ENCODE measurements around the gene FAM221B.

Gene FAM221B

DNA sequence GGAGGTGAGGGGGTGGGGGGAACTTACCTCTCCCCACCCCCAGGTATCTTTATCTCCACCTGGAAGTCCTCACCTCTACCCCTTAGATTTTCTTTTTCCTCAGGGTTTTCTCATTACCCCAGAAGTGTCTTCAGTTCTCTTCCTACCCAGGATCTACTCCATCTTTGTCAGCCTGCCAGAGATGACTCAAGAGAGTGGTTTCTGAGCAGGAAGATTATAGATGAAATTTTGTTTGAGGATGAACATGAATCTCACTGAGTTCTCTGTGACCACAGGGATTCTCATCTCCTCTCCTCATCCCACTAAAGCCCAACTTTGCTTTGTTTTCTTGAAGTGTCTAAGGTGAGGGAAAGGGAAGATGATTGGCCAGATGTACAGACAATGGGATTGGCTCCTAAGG, 8.5 kb downstream of the FAM221B start:
- DNase-seq (ENCODE audit: low spot score), result no peak

DNA sequence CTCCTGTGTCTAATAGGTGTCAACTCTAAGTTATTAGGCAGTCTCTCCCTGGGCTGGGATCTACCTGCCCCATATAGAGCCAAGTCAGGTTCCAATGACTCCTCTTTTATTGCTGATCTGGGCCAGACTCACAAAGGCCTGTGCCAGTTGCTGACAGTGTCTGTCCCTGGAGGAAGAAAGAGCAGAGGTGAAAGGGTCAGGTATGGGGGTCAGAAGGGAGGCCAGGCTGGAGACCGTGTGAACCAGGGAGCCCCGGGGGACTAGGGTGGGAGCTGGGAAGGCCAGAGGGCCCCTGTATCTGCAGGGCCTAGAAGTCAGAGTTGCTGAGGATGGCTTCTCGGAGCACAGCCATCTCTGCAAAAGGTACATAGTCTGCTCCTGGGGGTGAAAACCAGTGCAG, 10.2 kb downstream of the FAM221B start:
- no peak for DNase-seq (ENCODE audit: low spot score)

GRCh38 chr9:35816708-35817107, 11.8 kb downstream of the FAM221B start:
- no peak for DNase-seq (ENCODE audit: low spot score)

GRCh38 chr9:35814841-35815543, 13.5 kb downstream of the FAM221B start, which contains the start of gene HINT2:
HINT2 (minus strand) TSS chr9:35815042; CDS start chr9:35814979, 63 bp downstream.
- DNase-seq (ENCODE audit: low spot score), result peak; percentile 94

GRCh38 chr9:35814106-35814840, 14.3 kb downstream of the FAM221B start:
- DNase-seq (ENCODE audit: low spot score), result no peak

- no peak for DNase-seq (ENCODE audit: low spot score)
Observed at GRCh38 chr9:35813434-35814105, 15.0 kb downstream of the FAM221B start.

DNA sequence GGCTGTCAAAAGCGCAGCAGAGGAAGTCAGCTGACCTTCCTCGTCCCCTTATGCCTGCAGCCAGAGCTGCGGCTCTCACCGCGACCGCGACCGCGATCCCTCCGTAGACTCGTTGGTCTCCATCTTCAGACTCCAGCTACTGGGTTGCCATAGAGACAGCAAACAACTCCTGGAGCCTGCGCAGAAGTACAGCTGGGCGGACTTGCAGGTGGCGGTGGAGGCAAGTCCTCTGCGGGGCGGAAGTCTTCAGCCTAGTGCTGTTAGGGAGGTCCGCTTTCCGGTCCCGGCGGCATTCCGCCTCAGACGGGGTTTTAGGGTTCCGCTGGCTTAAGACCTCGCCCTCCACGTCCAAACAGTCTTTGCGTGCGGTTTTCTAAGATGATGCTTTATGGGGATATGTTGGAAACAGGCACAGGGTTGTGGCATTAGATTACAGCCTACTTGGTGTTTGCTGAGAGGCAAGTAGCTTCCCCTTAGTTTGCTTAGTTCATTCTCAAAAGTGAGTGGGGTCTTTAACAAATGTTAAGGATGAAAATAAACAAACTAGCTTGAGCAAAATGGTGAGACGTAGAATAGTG, 16.4 kb downstream of the FAM221B start, which contains the start of gene SPAG8:
SPAG8 (minus strand) TSS at position 238 of the 578 bp plus-strand sequence; CDS start at position 123, 115 bp downstream.
- peak; percentile 89 for DNase-seq (ENCODE audit: low spot score)

- DNase-seq (ENCODE audit: low spot score), result no peak
Observed at GRCh38 chr9:35811381-35812024, 17.0 kb downstream of the FAM221B start.

- no peak for DNase-seq (ENCODE audit: low spot score)
Observed at GRCh38 chr9:35810122-35810521, 18.4 kb downstream of the FAM221B start.

GRCh38 chr9:35808433-35808832, 20.1 kb downstream of the FAM221B start:
- DNase-seq (ENCODE audit: low spot score), result no peak

DNA sequence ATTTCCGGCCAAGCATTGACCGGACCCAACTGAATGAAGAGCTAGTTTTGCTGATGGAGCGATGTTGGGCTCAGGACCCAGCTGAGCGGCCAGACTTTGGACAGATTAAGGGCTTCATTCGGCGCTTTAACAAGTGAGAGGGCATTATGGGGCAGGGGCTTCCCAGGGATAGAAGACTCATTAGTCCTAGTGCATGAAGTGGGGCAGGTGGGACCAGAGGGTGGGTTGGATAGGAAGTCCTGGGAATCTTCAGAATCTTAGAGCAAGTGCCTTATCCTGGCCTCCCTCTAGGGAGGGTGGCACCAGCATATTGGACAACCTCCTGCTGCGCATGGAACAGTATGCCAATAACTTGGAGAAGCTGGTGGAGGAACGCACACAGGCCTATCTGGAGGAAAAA, 22.4 kb downstream of the FAM221B start:
- DNase-seq (ENCODE audit: low spot score), result no peak

DNA sequence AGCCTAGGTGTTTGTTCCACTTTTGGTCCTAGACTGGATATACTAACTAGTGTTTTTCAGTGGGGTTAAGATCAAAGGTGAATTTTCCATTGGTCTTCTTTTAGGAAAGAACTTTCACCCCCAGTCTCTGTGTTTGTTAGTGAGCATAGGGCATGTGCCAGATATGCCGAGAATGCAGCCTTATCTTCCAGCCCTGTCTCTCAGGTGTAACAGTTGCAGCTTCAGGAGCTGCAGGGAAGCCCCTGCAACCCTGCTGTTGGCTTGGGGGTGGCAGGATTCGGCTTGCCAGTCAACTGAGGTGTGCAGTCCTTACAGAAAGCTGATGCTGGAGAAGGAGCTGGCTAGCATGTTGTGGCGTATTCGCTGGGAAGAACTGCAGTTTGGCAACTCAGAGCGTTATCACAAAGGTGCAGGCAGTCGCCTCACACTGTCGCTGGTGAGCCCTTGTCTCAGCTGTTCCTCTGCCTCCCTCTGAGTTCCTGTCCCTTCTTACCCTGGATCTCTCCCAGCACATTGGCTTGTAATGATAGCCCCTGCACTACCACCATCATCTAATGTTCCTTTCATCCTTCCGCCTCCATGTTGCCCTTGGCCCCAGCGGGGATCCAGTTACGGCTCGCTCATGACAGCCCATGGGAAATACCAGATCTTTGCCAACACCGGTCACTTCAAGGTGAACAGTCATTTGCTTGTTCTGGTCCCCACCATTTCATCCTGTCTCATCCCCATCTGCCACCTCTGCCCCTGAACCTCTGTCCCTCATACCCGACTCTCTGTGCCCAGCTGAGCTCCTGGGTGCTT, 27.0 kb downstream of the FAM221B start:
- DNase-seq (ENCODE audit: low spot score), result no peak

- no peak for DNase-seq (ENCODE audit: low spot score)
Observed at GRCh38 chr9:35800530-35800929, 28.0 kb downstream of the FAM221B start.

GRCh38 chr9:35798658-35799374, 29.7 kb downstream of the FAM221B start:
- DNase-seq (ENCODE audit: low spot score), result no peak

GRCh38 chr9:35797311-35798109, 31.0 kb downstream of the FAM221B start:
- DNase-seq (ENCODE audit: low spot score), result no peak

DNA sequence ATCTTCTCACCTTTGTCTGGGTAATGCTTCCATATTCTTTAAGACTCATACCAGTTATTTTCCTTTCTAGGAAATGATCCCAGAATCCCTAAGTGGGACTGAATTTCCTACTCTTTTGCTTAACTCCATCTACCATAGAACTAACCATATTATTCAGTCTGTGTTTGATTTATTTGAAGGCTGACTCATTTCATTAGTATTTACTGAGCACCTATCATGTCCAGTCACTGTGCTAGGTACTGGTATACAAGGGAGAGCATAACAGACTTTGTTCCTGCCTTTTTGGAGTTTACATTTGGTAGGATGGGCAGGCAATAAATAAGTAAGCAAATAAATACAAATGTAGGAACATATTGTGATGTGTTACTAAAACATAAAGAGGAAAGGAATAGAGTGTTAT, 32.8 kb downstream of the FAM221B start:
- no peak for DNase-seq (ENCODE audit: low spot score)

GRCh38 chr9:35793461-35793860, 35.1 kb downstream of the FAM221B start:
- no peak for DNase-seq (ENCODE audit: low spot score)

GRCh38 chr9:35792826-35793225, 35.7 kb downstream of the FAM221B start:
- no peak for DNase-seq (ENCODE audit: low spot score)

- DNase-seq (ENCODE audit: low spot score), result no peak
Observed at GRCh38 chr9:35792024-35792813, 36.3 kb downstream of the FAM221B start.

Data from left forelimb (tissue), 1 donor.